ENCODE measurements around the gene MAP1B.

GRCh38 chr5:72075461-72075860 is 31.8 kb upstream of the MAP1B start:
- TF ChIP-seq BHLHE40 (IDR thresholded peaks at IDR 0.05; ENCODE audit: borderline replicate concordance) (no peak), SUZ12 (IDR thresholded peaks at IDR 0.05) (no peak), PKNOX1 (IDR thresholded peaks at IDR 0.05) (no peak), FOXM1 (IDR thresholded peaks at IDR 0.05; ENCODE audit: borderline replicate concordance) (no peak), LEF1 (IDR thresholded peaks at IDR 0.05; ENCODE audit: borderline replicate concordance) (no peak), CTBP1 (IDR thresholded peaks at IDR 0.05; ENCODE audit: borderline replicate concordance) (no peak), NFRKB (IDR thresholded peaks at IDR 0.05) (no peak), ZNF384 (IDR thresholded peaks at IDR 0.05) (no peak), TARDBP (IDR thresholded peaks at IDR 0.05) (no peak), ELF4 (IDR thresholded peaks at IDR 0.05) (no peak), ARNT (IDR thresholded peaks at IDR 0.05) (no peak), L3MBTL2 (conservative IDR thresholded peaks at IDR 0.05) (no peak), HDGF (IDR thresholded peaks at IDR 0.05; ENCODE audit: borderline replicate concordance) (no peak)
